GM12872 (cell line): Measurements from ENCODE around the gene NDUFS1.

Experiments
- CTCF ChIP-seq: IDR thresholded peaks from 3 replicates; pipeline ENCODE4 v1.5.1; 2011; ENCODE audit warnings: low read depth, mild to moderate bottlenecking, low read length, moderate library complexity; ENCODE audit not compliant: insufficient read depth

Gene NDUFS1

GRCh38 chr2:206159346-206160124 lies at the start of gene NDUFS1, which contains the start of gene EEF1B2:
Gene NDUFS1, minus strand, starts transcription at chr2:206159444. Its CDS starts 5,766 bp downstream, at chr2:206153678.
Gene EEF1B2, plus strand, starts transcription at chr2:206159895. Its CDS starts 85 bp downstream, at chr2:206159980.
- TF ChIP-seq CTCF: no peak

GRCh38 chr2:206208900-206209299 lies 49.7 kb upstream of the NDUFS1 start:
- TF ChIP-seq CTCF: no peak

- no peak for TF ChIP-seq CTCF
Observed at GRCh38 chr2:206204710-206205109, 45.5 kb upstream of the NDUFS1 start.

- TF ChIP-seq CTCF: no peak
Observed at GRCh38 chr2:206203331-206203730, 44.1 kb upstream of the NDUFS1 start.

GRCh38 chr2:206202446-206202845 lies 43.2 kb upstream of the NDUFS1 start:
- TF ChIP-seq CTCF: no peak

- TF ChIP-seq CTCF: no peak
Observed at GRCh38 chr2:206201075-206201848, 42.0 kb upstream of the NDUFS1 start.

GRCh38 chr2:206198677-206199076 lies 39.4 kb upstream of the NDUFS1 start:
- TF ChIP-seq CTCF: no peak
